Gastroesophageal sphincter (tissue), 3 donors: ENCODE data around the gene KAZN.

Experiments
- EP300 ChIP-seq: sonication (generic); formaldehyde crosslinking; IDR thresholded peaks from one replicate; pipeline ENCODE4 v1.6.1; 2017; ENCODE audit warnings: antibody characterized with exemption, mild to moderate bottlenecking
- TF ChIP-seq, protein P1 (sequence below), 4 experiments: fragments of 200-600 bp in 2 of 4; fragments of 450-650 bp in 2 of 4; sonication (generic) in 1 of 4; IDR thresholded peaks; one replicate each; pipeline ENCODE4 v1.5.1; 2017 to 2019; ENCODE audit warnings: antibody characterized with exemption in 4 of 4, mild to moderate bottlenecking in 2 of 4, moderate library complexity in 2 of 4

DNA sequence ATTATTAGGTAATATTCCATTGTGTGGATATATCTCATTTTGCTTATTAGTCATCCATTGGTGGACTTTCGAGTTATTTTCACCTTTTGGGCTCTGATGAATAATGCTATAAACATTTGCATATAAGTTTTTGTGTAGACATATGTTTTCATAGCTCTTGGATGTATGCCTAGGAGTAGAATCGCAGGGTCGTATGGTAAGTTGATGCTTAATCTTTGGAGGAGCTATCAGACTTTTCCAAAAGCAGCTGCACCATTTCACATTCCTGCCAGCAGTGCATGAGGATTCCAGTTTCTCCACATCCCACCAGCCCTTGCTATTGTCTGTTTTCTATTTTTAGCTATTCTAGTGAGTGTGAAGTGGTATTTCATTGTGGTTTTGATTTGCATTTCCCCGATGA, 434.8 kb downstream of the KAZN start:
- TF ChIP-seq, protein P1, sequence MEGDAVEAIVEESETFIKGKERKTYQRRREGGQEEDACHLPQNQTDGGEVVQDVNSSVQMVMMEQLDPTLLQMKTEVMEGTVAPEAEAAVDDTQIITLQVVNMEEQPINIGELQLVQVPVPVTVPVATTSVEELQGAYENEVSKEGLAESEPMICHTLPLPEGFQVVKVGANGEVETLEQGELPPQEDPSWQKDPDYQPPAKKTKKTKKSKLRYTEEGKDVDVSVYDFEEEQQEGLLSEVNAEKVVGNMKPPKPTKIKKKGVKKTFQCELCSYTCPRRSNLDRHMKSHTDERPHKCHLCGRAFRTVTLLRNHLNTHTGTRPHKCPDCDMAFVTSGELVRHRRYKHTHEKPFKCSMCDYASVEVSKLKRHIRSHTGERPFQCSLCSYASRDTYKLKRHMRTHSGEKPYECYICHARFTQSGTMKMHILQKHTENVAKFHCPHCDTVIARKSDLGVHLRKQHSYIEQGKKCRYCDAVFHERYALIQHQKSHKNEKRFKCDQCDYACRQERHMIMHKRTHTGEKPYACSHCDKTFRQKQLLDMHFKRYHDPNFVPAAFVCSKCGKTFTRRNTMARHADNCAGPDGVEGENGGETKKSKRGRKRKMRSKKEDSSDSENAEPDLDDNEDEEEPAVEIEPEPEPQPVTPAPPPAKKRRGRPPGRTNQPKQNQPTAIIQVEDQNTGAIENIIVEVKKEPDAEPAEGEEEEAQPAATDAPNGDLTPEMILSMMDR (IDR thresholded peaks at IDR 0.05): no peak
- TF ChIP-seq EP300: no peak
